ENCODE data around the gene CDK5.
A peak's percentile ranks its signal among the peaks of the same experiment; 100 is the strongest.
"Not testable (repeated sequence)": the region's sequence is repeated elsewhere in the genome, so short reads cannot be mapped to it uniquely, and the experiment has no call there.

Gene CDK5

DNA sequence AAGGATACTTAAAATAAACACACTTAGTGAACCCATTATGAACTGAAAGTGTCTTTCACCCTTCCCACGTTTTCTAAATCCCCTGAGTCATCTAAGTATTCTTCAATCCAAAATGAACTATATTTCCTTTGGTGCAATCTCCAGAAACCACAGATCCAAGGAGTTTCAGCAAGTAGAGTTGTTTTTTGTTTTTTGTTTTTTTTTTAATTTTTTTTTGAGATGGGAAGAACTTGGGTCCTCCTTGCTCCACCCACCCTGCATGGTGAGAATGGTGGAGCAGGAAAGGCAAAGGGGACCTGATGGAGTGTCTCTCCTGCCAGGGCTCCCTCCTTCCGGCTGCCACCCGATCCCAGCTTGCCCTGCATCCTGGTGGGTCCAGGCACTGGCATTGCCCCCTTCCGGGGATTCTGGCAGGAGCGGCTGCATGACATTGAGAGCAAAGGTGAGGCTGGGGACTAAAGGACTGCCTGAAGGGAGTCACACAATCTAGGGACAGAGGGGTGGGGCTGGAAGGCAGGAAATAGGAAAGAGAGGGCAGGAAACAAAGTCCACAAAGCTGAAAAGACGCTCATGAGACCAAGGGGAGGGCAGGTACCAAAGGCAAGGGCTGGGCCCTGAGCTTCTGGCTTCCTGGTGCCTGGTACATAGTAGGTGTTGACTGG lies 45.5 kb downstream of the CDK5 start:
- no peak for DNase-seq

DNA sequence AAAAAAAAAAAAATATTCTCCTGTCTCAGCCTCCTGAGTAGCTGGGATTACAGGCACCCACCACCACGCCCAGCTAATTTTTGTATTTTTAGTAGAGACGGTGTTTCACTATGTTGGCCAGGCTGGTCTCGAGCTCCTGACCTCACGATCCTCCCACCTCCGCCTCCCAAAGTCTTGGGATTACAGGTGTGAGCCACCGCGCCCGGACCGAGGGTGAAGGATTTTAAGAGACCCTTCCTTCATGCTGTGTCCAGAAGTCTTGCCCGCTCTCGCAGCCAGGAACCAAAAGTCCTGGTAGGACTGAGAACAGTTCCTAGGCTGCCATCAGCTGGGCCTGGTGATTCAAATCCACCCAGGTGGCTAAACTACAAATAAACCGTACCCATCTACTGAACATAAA lies 46.1 kb downstream of the CDK5 start:
- not testable (repeated sequence) for DNase-seq

DNA sequence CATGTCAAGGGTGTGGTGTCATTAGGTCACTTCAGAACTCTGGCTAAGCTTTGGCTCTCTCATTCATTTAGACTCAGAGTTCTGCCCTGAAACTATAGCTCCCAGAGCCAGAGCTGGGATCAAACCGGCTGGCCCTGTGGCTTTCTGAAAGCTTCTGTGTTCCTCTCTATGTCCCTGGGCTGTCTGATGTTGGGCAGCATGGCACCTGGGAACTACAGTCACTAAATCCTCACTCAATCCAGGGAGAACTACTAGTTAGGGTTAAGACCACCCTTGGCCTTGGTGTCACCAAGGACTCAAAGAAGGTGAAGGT lies 46.6 kb downstream of the CDK5 start:
- DNase-seq = peak; percentile 51

DNA sequence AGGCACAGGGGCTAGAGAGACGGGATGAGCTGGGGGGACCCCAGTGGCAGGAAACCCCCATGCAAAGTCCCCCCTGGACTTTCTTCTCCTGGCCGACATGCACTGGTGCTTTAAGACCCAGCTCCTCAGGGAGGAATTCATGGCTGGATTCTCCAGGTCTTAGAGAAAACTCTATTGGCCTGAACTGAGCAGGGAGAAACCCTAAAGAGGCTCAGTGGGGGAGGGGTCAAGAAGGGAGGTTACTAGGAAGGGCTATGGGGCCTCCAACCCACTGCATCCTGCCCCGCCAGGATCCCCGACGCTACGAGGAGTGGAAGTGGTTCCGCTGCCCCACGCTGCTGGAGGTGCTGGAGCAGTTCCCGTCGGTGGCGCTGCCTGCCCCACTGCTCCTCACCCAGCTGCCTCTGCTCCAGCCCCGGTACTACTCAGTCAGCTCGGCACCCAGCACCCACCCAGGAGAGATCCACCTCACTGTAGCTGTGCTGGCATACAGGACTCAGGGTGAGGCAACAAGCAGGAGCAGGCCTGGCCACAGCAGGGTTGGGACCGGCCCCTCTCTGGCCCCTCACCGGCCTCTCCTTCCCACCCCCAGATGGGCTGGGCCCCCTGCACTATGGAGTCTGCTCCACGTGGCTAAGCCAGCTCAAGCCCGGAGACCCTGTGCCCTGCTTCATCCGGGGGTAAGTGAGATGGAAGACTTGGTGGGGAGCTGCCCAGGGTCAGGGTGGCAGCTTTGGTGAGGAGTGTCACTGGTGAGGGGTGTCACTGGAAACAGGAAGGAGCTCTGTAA lies 47.2 kb downstream of the CDK5 start:
- peak; percentile 57 for DNase-seq

DNA sequence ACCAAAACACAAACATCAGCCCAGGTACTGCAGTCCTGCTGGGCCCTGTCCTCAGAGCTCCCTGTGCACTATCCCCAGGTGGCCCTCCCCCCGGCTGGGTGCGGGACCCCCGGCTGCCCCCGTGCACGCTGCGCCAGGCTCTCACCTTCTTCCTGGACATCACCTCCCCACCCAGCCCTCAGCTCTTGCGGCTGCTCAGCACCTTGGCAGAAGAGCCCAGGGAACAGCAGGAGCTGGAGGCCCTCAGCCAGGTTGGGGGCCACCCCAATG lies 47.7 kb downstream of the CDK5 start:
- DNase-seq = no peak

DNA sequence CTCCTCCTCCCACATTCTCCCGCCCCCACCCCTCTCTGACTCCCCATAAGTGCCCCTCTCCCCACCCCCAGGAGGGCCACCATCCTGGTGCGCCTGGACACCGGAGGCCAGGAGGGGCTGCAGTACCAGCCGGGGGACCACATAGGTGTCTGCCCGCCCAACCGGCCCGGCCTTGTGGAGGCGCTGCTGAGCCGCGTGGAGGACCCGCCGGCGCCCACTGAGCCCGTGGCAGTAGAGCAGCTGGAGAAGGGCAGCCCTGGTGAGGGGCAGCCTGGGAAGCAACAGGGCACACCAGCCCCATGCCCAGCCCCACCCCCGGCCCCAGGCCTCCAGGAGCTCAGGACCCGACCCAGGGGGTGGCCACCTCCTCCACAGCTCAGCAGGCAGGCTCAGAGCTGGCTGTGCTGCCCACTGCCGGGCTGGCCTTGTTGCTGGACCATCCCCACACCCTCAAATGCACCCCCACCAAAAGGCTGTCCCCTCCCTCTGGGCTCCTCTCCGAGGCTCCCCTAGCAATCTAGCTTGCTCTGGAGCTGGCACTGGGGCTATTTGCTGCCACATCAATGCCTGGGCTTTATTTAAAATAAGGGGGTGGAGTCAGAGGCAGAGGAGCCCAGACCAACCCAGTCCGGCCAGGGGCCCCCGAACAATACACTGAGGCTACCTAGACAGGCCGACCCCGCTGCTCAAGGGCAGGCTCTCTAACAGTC lies 48.2 kb downstream of the CDK5 start:
- DNase-seq = no peak

DNA sequence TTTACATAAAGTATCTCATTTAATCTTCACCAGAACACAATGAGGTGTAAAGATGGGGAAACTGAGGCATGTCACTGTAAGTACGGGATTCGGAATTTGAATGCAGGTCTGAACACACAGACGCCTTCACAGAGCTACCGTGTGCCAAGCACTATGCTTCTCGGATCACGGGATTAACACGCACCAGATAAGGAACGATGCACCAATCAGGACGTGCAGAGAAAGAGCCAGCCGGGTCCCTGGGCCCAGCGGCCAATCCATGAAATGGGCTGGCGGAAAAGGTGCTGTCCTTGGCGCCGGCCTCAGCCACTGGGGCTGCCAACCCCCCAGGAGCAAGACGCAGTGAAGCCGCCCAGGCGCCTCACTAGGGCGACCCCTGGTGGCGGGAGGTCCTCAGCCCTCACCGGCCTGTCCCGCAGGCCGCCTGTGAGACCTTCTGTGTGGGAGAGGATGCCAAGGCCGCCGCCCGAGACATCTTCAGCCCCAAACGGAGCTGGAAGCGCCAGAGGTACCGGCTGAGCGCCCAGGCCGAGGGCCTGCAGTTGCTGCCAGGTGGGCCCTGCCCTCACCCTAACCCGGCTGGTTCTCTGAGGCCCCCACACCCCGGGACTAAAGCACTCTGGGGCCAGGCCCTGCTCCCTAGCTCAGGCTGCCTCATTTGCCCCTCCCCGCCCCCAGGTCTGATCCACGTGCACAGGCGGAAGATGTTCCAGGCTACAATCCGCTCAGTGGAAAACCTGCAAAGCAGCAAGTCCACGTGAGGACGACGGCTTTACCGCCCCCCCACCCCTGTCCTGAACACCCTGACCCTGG lies 49.0 kb downstream of the CDK5 start:
- DNase-seq = peak; percentile 88

DNA sequence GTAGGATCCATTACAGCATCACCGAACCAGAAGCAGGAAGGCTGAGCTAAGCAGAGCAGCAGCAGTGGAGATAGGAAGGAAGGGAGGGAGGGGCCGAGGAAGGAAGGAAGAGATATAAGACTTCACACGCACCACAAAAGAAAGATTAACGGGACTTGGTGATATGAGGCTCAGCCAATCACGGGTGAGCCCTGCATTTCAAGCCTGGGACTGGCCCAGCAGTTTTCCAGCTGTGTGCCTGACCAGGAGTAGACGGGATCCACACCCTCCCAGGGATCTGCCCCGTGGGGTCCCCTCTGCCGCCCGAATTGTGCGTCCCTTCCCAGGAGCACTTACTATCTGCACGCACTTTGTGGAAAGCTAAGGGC lies 49.6 kb downstream of the CDK5 start:
- peak; percentile 66 for DNase-seq

DNA sequence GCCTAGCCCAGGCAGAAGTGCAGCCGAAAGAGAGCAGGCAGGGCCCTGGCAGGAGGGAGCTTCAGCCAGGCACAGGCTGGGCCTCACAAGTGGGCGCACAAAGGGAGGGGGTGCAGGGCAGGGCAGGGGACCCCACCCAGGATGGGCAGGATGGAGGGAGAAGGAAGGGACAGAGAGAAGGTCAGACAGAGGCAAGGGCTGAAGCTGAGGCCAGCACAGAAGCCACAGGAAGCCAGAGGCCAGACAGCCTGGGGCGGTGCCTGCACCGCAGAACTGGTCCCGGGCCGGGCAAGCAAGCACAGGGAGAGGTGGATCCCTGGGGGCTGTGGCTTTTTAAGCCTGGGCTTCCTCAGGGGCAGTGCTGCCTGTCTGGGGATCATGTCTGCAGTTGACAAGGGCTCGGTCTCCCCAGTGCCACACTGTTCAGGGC lies 50.2 kb downstream of the CDK5 start:
- DNase-seq = no peak

DNA sequence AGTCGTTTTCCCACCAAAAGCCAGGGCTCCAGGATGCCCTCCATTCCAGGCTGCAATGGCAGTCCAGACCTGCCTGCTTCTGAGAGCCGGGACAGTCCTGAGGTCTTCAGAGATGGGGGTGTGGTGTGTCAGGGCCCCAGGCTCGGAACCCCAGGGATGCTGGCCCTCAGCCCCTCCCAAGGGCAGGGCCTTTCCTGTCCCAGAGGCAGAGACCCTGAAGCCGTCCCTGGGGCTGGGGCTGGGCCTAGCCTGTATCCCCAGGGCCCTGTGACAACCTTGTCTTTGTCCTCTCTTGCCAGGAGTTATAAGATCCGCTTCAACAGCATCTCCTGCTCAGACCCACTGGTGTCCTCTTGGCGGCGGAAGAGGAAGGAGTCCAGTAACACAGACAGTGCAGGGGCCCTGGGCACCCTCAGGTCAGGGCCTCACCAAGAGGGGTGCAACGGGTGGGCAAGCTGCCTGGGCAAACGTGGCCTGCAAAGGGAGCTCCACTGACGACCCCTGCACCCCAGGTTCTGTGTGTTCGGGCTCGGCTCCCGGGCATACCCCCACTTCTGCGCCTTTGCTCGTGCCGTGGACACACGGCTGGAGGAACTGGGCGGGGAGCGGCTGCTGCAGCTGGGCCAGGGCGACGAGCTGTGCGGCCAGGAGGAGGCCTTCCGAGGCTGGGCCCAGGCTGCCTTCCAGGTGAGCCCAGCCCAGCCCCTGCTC lies 51.0 kb downstream of the CDK5 start:
- DNase-seq = no peak

DNA sequence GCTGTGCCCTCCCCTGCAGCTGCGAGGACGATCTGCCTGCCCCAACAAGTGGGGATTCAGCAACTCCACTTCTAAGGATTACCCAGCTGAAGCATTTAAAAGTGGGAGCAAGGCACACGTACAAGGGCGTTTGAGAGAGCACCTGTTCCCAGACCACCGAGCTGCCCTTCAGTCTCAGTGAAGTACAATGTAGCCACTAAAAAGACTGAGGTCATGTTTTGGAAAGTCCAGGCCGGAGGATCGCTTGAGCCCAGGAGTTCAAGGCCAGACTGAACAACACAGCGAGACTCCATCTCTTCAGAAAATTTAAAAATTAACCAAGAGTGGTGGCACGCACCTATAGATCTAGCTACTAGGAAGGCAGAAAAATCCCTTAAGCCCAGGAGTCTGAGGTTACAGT lies 52.1 kb downstream of the CDK5 start:
- DNase-seq = no peak
